HepG2 (cell line): Measurements from ENCODE around the gene POLR2F. TPM values are rescaled to one million over a fixed set of nuclear protein-coding genes. Genes with fewer than 3 reads are reported as not detected.

Source experiments
- EHMT2 ChIP-seq: fragments of 200-600 bp; sonication (generic); IDR thresholded peaks from 2 replicates; pipeline ENCODE4 v1.7.0; 2017; ENCODE audit warnings: antibody characterized with exemption, low read depth, low read length, borderline replicate concordance
- HHEX ChIP-seq: IDR thresholded peaks from 2 replicates; pipeline ENCODE4 v1.6.1; 2016; ENCODE audit warnings: control low read depth
- HMGA1 ChIP-seq: sonication (generic); formaldehyde crosslinking; conservative IDR thresholded peaks from 2 replicates; pipeline ENCODE4 v1.4.0; 2020; ENCODE audit warnings: missing genetic modification reagents
- MEIS2 ChIP-seq: sonication (generic); formaldehyde crosslinking; IDR thresholded peaks from 2 replicates; pipeline ENCODE4 v1.9.0; 2021; ENCODE audit warnings: mild to moderate bottlenecking, missing genetic modification reagents
- MIER3 ChIP-seq: IDR thresholded peaks from 2 replicates; pipeline ENCODE4 v1.6.1; 2016; ENCODE audit warnings: missing compliant biosample characterization, borderline replicate concordance
- NCOA1 ChIP-seq: sonication (generic); formaldehyde crosslinking; IDR thresholded peaks from 2 replicates; pipeline ENCODE4 v1.9.0; 2021; ENCODE audit warnings: missing genetic modification reagents
- RXRB ChIP-seq: IDR thresholded peaks from 2 replicates; pipeline ENCODE4 v1.6.1; 2016; ENCODE audit warnings: borderline replicate concordance, missing genetic modification reagents, missing compliant biosample characterization
- SMARCC2 ChIP-seq: fragments of 450-650 bp; IDR thresholded peaks from 2 replicates; pipeline ENCODE4 v1.6.1; 2017; ENCODE audit warnings: antibody characterized with exemption, mild to moderate bottlenecking
- SOX13 ChIP-seq, 3 experiments: fragments of 450-650 bp in 1 of 3; sonication (generic) in 1 of 3; formaldehyde crosslinking in 1 of 3; IDR thresholded peaks in 2 of 3; conservative IDR thresholded peaks in 1 of 3; 2 replicates each; pipeline versions ENCODE4 v1.5.0 to v1.6.1; 2016 to 2020; ENCODE audit warnings: antibody characterized with exemption in 1 of 3, mild to moderate bottlenecking in 1 of 3, missing compliant biosample characterization in 1 of 3, missing genetic modification reagents in 1 of 3, moderate library complexity in 1 of 3
- SP5 ChIP-seq: IDR thresholded peaks from 2 replicates; pipeline ENCODE4 v1.6.1; 2016; ENCODE audit warnings: low read depth, borderline replicate concordance
- SYNCRIP ChIP-seq: fragments of 200-400 bp; formaldehyde crosslinking; IDR thresholded peaks from 2 replicates; pipeline ENCODE4 v1.6.1; 2018; ENCODE audit warnings: mild to moderate bottlenecking, low read depth, low read length; ENCODE audit not compliant: insufficient read depth
- ZBTB21 ChIP-seq: sonication (generic); formaldehyde crosslinking; IDR thresholded peaks from 2 replicates; pipeline ENCODE4 v1.4.0; 2020; ENCODE audit warnings: missing genetic modification reagents
- ZMAT3 ChIP-seq: sonication (generic); formaldehyde crosslinking; conservative IDR thresholded peaks from 2 replicates; pipeline ENCODE4 v1.7.0; 2021; ENCODE audit warnings: missing genetic modification reagents
- ZSCAN20 ChIP-seq: sonication (generic); formaldehyde crosslinking; IDR thresholded peaks from 2 replicates; pipeline ENCODE4 v1.4.0; 2020; ENCODE audit warnings: missing genetic modification reagents, mild to moderate bottlenecking, borderline replicate concordance
- polyA plus RNA-seq, 8 experiments: library from polyadenylated mRNA; depleted of rRNA in 3 of 8; stranded (reverse) in 7 of 8; unstranded in 1 of 8; fragments of >200 nt; fragmentation: Illumina TruSeq in 4 of 8; extraction: Trizol in 4 of 8; gene quantifications; 2 replicates each; pipeline versions ENCODE4 v1.2.1 to v1.2.3, GENCODE V29; 2011 to 2016; ENCODE audit warnings: low read depth in 4 of 8, missing spikeins in 1 of 8, mixed read lengths in 1 of 8; ENCODE audit not compliant: insufficient read depth in 1 of 8
- total RNA-seq, 5 experiments: library from RNA; depleted of rRNA; stranded (reverse); fragments of >200 nt; fragmentation: Illumina TruSeq; extraction: Trizol; gene quantifications; 2 replicates each; pipeline ENCODE4 v1.2.3, GENCODE V29; 2016; ENCODE audit warnings: low read depth in 1 of 5
- TF ChIP-seq, protein P1 (sequence below): sonication (generic); formaldehyde crosslinking; IDR thresholded peaks from 2 replicates; pipeline ENCODE4 v1.4.0; 2020; ENCODE audit warnings: missing genetic modification reagents, borderline replicate concordance
- TF ChIP-seq, protein P2 (sequence below): sonication (generic); formaldehyde crosslinking; IDR thresholded peaks from 2 replicates; pipeline ENCODE4 v1.4.0; 2020; ENCODE audit warnings: mild to moderate bottlenecking, missing genetic modification reagents
- TF ChIP-seq, protein P3 (sequence below): IDR thresholded peaks from 2 replicates; pipeline ENCODE4 v1.6.1; 2012; ENCODE audit warnings: inconsistent platforms
- TF ChIP-seq, protein P4 (sequence below): IDR thresholded peaks from 2 replicates; pipeline ENCODE4 v1.6.1; 2016; ENCODE audit warnings: low read depth, control low read depth
- TF ChIP-seq, protein P5 (sequence below): sonication (generic); formaldehyde crosslinking; conservative IDR thresholded peaks from 2 replicates; pipeline ENCODE4 v1.4.0; 2020; ENCODE audit warnings: missing genetic modification reagents
- TF ChIP-seq, protein P6 (sequence below): sonication (generic); formaldehyde crosslinking; IDR thresholded peaks from 2 replicates; pipeline ENCODE4 v1.5.1; 2020; ENCODE audit warnings: missing genetic modification reagents, mild to moderate bottlenecking, borderline replicate concordance

POLR2F gene
- total and polyA plus RNA-seq, 2 of the 13 experiments (the other 11 are each of a cell fraction or from before 2014, with no cell fraction given), result 135 to 158 TPM

DNA sequence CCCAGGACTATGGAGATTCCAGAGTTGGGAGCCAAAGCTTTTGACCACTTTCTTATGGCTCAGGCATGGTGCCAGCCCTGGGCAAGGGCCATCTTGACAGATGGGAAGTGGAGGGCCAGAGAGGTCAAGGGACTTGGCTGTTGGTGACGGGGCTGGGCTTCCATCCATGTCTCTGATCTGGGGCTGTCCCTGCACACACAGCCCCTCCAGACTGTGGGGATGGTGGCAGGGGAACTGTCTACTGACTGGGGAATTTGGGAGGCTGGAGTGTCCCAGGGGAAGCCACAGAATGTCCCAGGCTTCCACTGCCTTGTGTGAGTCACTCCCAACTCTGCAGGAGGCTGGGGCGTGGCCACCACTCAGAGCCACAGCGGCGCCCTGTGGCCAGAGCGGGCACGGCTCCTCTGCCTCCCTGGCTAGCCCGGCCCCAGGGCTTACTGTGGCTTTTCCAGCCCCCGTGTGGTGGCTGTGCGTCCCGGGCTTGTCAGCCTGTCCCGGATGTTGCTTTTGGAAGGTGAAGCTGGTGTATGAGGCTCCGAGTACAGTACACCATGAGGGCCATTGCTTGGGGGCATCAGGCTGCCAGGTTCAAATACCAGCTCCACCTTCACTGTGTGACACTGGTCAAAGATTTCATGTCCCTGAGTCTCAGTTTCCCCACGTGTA is 19.7 kb upstream of the POLR2F start (continued):
- TF ChIP-seq, protein P1, sequence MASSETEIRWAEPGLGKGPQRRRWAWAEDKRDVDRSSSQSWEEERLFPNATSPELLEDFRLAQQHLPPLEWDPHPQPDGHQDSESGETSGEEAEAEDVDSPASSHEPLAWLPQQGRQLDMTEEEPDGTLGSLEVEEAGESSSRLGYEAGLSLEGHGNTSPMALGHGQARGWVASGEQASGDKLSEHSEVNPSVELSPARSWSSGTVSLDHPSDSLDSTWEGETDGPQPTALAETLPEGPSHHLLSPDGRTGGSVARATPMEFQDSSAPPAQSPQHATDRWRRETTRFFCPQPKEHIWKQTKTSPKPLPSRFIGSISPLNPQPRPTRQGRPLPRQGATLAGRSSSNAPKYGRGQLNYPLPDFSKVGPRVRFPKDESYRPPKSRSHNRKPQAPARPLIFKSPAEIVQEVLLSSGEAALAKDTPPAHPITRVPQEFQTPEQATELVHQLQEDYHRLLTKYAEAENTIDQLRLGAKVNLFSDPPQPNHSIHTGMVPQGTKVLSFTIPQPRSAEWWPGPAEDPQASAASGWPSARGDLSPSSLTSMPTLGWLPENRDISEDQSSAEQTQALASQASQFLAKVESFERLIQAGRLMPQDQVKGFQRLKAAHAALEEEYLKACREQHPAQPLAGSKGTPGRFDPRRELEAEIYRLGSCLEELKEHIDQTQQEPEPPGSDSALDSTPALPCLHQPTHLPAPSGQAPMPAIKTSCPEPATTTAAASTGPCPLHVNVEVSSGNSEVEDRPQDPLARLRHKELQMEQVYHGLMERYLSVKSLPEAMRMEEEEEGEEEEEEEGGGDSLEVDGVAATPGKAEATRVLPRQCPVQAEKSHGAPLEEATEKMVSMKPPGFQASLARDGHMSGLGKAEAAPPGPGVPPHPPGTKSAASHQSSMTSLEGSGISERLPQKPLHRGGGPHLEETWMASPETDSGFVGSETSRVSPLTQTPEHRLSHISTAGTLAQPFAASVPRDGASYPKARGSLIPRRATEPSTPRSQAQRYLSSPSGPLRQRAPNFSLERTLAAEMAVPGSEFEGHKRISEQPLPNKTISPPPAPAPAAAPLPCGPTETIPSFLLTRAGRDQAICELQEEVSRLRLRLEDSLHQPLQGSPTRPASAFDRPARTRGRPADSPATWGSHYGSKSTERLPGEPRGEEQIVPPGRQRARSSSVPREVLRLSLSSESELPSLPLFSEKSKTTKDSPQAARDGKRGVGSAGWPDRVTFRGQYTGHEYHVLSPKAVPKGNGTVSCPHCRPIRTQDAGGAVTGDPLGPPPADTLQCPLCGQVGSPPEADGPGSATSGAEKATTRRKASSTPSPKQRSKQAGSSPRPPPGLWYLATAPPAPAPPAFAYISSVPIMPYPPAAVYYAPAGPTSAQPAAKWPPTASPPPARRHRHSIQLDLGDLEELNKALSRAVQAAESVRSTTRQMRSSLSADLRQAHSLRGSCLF, result no peak
- TF ChIP-seq SYNCRIP (no peak), NCOA1 (CRISPR knock-in tag) (0 out of 2 replicates have a peak, but pooled peaks have one; percentile 62), MEIS2 (CRISPR knock-in tag) (0 out of 2 replicates have a peak, but pooled peaks have one; percentile 24), SOX13 (IDR thresholded peaks at IDR 0.05) (no peak), SOX13 (CRISPR knock-in tag; conservative IDR thresholded peaks at IDR 0.05 in 1 of 2, IDR thresholded peaks at IDR 0.05 in 1 of 2) (peak in 1 of 2 experiments; percentile 51; a peak in 1 of 4 replicates), ZSCAN20 (CRISPR knock-in tag) (no peak), RXRB (CRISPR knock-in tag) (peak; percentile 50; the same call in 1 of the 2 replicates), SP5 (CRISPR knock-in tag) (peak; percentile 55; the same call in 1 of the 2 replicates), ZBTB21 (CRISPR knock-in tag) (no peak), SMARCC2 (no peak), HHEX (CRISPR knock-in tag) (no peak), ZMAT3 (no peak; the same call in 1 of the 2 replicates), MIER3 (CRISPR knock-in tag) (peak; percentile 61; the same call in 1 of the 2 replicates), HMGA1 (CRISPR knock-in tag) (no peak), EHMT2 (no peak)
- TF ChIP-seq, protein P2, sequence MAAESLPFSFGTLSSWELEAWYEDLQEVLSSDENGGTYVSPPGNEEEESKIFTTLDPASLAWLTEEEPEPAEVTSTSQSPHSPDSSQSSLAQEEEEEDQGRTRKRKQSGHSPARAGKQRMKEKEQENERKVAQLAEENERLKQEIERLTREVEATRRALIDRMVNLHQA (CRISPR knock-in tag), result no peak
- TF ChIP-seq, protein P3, sequence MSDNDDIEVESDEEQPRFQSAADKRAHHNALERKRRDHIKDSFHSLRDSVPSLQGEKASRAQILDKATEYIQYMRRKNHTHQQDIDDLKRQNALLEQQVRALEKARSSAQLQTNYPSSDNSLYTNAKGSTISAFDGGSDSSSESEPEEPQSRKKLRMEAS, result no peak; the same call in 1 of the 2 replicates
- TF ChIP-seq, protein P4, sequence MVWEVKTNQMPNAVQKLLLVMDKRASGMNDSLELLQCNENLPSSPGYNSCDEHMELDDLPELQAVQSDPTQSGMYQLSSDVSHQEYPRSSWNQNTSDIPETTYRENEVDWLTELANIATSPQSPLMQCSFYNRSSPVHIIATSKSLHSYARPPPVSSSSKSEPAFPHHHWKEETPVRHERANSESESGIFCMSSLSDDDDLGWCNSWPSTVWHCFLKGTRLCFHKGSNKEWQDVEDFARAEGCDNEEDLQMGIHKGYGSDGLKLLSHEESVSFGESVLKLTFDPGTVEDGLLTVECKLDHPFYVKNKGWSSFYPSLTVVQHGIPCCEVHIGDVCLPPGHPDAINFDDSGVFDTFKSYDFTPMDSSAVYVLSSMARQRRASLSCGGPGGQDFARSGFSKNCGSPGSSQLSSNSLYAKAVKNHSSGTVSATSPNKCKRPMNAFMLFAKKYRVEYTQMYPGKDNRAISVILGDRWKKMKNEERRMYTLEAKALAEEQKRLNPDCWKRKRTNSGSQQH (CRISPR knock-in tag), result peak; percentile 46; the same call in 1 of the 2 replicates
- TF ChIP-seq, protein P5, sequence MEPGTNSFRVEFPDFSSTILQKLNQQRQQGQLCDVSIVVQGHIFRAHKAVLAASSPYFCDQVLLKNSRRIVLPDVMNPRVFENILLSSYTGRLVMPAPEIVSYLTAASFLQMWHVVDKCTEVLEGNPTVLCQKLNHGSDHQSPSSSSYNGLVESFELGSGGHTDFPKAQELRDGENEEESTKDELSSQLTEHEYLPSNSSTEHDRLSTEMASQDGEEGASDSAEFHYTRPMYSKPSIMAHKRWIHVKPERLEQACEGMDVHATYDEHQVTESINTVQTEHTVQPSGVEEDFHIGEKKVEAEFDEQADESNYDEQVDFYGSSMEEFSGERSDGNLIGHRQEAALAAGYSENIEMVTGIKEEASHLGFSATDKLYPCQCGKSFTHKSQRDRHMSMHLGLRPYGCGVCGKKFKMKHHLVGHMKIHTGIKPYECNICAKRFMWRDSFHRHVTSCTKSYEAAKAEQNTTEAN, result no peak; the same call in 1 of the 2 replicates
- TF ChIP-seq, protein P6, sequence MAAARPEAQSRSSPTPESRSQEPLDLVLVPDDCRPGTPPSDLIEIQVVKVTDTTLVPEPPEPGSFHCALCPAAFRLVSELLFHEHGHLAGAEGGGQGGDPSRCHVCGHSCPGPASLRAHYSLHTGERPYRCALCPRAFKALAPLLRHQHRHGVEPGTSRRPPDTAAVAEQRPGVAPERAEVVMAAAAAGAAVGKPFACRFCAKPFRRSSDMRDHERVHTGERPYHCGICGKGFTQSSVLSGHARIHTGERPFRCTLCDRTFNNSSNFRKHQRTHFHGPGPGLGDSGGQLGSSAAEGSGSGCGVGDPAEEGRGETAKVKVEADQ, result peak; percentile 65; the same call in 1 of the 2 replicates
